ENCODE data around the gene IL18RAP. TPM values are rescaled to one million over a fixed set of nuclear protein-coding genes. Genes with fewer than 3 reads are reported as not detected.

The IL18RAP gene
- polyA plus RNA-seq, 1 donor from 2014 or later, result not detected

GRCh38 chr2:102391565-102391964 lies 31.4 kb upstream of the IL18RAP start:
- H3K79me2 ChIP-seq (replicated peaks; ENCODE audit: insufficient read depth, low read length), result no peaks in the 10 kb centered on the region
- no peaks in the 10 kb centered on the region for H3K36me3 ChIP-seq (ENCODE audit: insufficient read depth, low read length)
- TF ChIP-seq TAF1 (IDR thresholded peaks at IDR 0.05; ENCODE audit: low read depth) (no peak), SMC3 (conservative IDR thresholded peaks at IDR 0.05; ENCODE audit: poor library complexity) (no peak), CTCF (IDR thresholded peaks at IDR 0.05; ENCODE audit: poor library complexity, severe bottlenecking) (no peak), EP300 (conservative IDR thresholded peaks at IDR 0.05; ENCODE audit: poor library complexity, severe bottlenecking) (no peak), MXI1 (conservative IDR thresholded peaks at IDR 0.05; ENCODE audit: poor library complexity, severe bottlenecking) (no peak), POLR2AphosphoS5 (IDR thresholded peaks at IDR 0.05) (no peak), EZH2 (IDR thresholded peaks at IDR 0.05; ENCODE audit: borderline replicate concordance, insufficient read depth, low read length, poor library complexity, severe bottlenecking) (no peak), RAD21 (conservative IDR thresholded peaks at IDR 0.05) (no peak), REST (IDR thresholded peaks at IDR 0.05; ENCODE audit: borderline replicate concordance) (no peak)
- no peaks in the 10 kb centered on the region for H3K27me3 ChIP-seq (ENCODE audit: insufficient read depth, low read depth, low read length)
- H3F3A ChIP-seq (ENCODE audit: insufficient read depth, low read length, poor library complexity, severe bottlenecking), result no peaks in the 10 kb centered on the region
- no peaks in the 10 kb centered on the region for H3K9me2 ChIP-seq (ENCODE audit: insufficient read depth, low read length)
- H4K20me1 ChIP-seq (ENCODE audit: insufficient read depth), result no peaks in the 10 kb centered on the region
- no peak overlapping the region for H2AFZ ChIP-seq (ENCODE audit: low read depth, low read length)
- no peaks in the 10 kb centered on the region for H3K9me3 ChIP-seq (ENCODE audit: low read length)
- no peak overlapping the region for H3K27ac ChIP-seq (ENCODE audit: low read length)
- no peak overlapping the region for H3K4me3 ChIP-seq (ENCODE audit: low read length)
- H3K9ac ChIP-seq (ENCODE audit: low read length), result no peak overlapping the region
- no peak overlapping the region for H3K4me2 ChIP-seq (ENCODE audit: low read length)

GRCh38 chr2:102392096-102392495 lies 30.9 kb upstream of the IL18RAP start:
- no peak overlapping the region for H3K9ac ChIP-seq (ENCODE audit: low read length)

More at GRCh38 chr2:102392096-102392495, 30.9 kb upstream of the IL18RAP start:
- Histone ChIP-seq H2AFZ (ENCODE audit: low read depth, low read length) (no peak overlapping the region), H3K4me2 (ENCODE audit: low read length) (no peak overlapping the region), H3K27ac (ENCODE audit: low read length) (no peak overlapping the region), H3K9me2 (ENCODE audit: insufficient read depth, low read length) (no peaks in the 10 kb centered on the region), H4K20me1 (ENCODE audit: insufficient read depth) (no peaks in the 10 kb centered on the region), H3F3A (ENCODE audit: insufficient read depth, low read length, poor library complexity, severe bottlenecking) (no peaks in the 10 kb centered on the region), H3K79me2 (replicated peaks; ENCODE audit: insufficient read depth, low read length) (no peaks in the 10 kb centered on the region), H3K36me3 (ENCODE audit: insufficient read depth, low read length) (no peaks in the 10 kb centered on the region), H3K9me3 (ENCODE audit: low read length) (no peaks in the 10 kb centered on the region), H3K4me3 (ENCODE audit: low read length) (no peak overlapping the region), H3K27me3 (ENCODE audit: insufficient read depth, low read depth, low read length) (no peaks in the 10 kb centered on the region)
- TF ChIP-seq TAF1 (IDR thresholded peaks at IDR 0.05; ENCODE audit: low read depth), result no peak
- TF ChIP-seq CTCF (IDR thresholded peaks at IDR 0.05; ENCODE audit: poor library complexity, severe bottlenecking), result no peak
- TF ChIP-seq EP300 (conservative IDR thresholded peaks at IDR 0.05; ENCODE audit: poor library complexity, severe bottlenecking), result no peak
- TF ChIP-seq REST (IDR thresholded peaks at IDR 0.05; ENCODE audit: borderline replicate concordance), result no peak
- TF ChIP-seq MXI1 (conservative IDR thresholded peaks at IDR 0.05; ENCODE audit: poor library complexity, severe bottlenecking), result no peak
- TF ChIP-seq SMC3 (conservative IDR thresholded peaks at IDR 0.05; ENCODE audit: poor library complexity), result no peak
- no peak for TF ChIP-seq RAD21 (conservative IDR thresholded peaks at IDR 0.05)
- no peak for TF ChIP-seq POLR2AphosphoS5 (IDR thresholded peaks at IDR 0.05)
- no peak for TF ChIP-seq EZH2 (IDR thresholded peaks at IDR 0.05; ENCODE audit: borderline replicate concordance, insufficient read depth, low read length, poor library complexity, severe bottlenecking)

All from neural cell (in vitro differentiated cells).